Astrocyte (in vitro differentiated cells and primary cell): ENCODE results near the gene METTL9. TPM values are rescaled to one million over a fixed set of nuclear protein-coding genes. Genes with fewer than 3 reads are reported as not detected.
"Not testable (repeated sequence)": the region's sequence is repeated elsewhere in the genome, so short reads cannot be mapped to it uniquely, and the experiment has no call there.

Experiments
- DNase-seq: peaks from one replicate; pipeline ENCODE4 v3.0.0-alpha.2; 2010; ENCODE audit warnings: low read depth
- FAIRE-seq: peaks from 2 replicates; lab custom pipeline; 2011; peaks lifted over from hg19 to GRCh38; lab: Jason Lieb, UNC
- H2AFZ ChIP-seq: 2 replicates; pipeline ENCODE4 v1.6.0; 2012; ENCODE audit warnings: low read depth, low read length, inconsistent platforms
- H3K27ac ChIP-seq: 2 replicates; pipeline ENCODE4 v1.5.1; 2011; ENCODE audit warnings: low read depth, low read length, inconsistent platforms
- H3K27me3 ChIP-seq: 2 replicates; pipeline ENCODE4 v1.6.0; 2011; ENCODE audit warnings: low read length, inconsistent platforms; ENCODE audit not compliant: insufficient read depth
- H3K36me3 ChIP-seq: 2 replicates; pipeline ENCODE4 v1.5.1; 2011; ENCODE audit warnings: low read length, inconsistent platforms; ENCODE audit not compliant: insufficient read depth
- H3K4me1 ChIP-seq: 2 replicates; pipeline ENCODE4 v1.5.1; 2011; ENCODE audit warnings: low read length, inconsistent platforms; ENCODE audit not compliant: insufficient read depth
- H3K4me2 ChIP-seq: 2 replicates; pipeline ENCODE4 v1.6.0; 2012; ENCODE audit warnings: low read length, inconsistent platforms
- H3K4me3 ChIP-seq: 2 replicates; pipeline ENCODE4 v1.5.1; 2011; ENCODE audit warnings: low read depth, mild to moderate bottlenecking, low read length, inconsistent platforms; ENCODE audit not compliant: insufficient read depth
- H3K79me2 ChIP-seq: 2 replicates; pipeline ENCODE4 v1.6.0; 2012; ENCODE audit warnings: mild to moderate bottlenecking, low read length, inconsistent platforms; ENCODE audit not compliant: insufficient read depth
- H3K9ac ChIP-seq: 2 replicates; pipeline ENCODE4 v1.6.0; 2012; ENCODE audit warnings: mild to moderate bottlenecking, low read length, inconsistent platforms
- H3K9me3 ChIP-seq: 2 replicates; pipeline ENCODE4 v1.5.1; 2012; ENCODE audit warnings: low read depth, mild to moderate bottlenecking, low read length, inconsistent platforms; ENCODE audit not compliant: insufficient read depth
- H4K20me1 ChIP-seq: 2 replicates; pipeline ENCODE4 v1.6.0; 2012; ENCODE audit warnings: low read length, inconsistent platforms; ENCODE audit not compliant: insufficient read depth
- H3K27ac Mint-ChIP-seq: one replicate; pipeline ENCODE4 v1.8.0; 2021; ENCODE audit warnings: mild to moderate bottlenecking, mixed read lengths; ENCODE audit not compliant: unreplicated experiment
- H3K27me3 Mint-ChIP-seq: one replicate; pipeline ENCODE4 v1.8.0; 2021; ENCODE audit warnings: low read depth, mixed read lengths; ENCODE audit not compliant: unreplicated experiment
- H3K36me3 Mint-ChIP-seq: one replicate; pipeline ENCODE4 v1.8.0; 2021; ENCODE audit warnings: low read depth, mixed read lengths; ENCODE audit not compliant: unreplicated experiment
- H3K4me1 Mint-ChIP-seq: one replicate; pipeline ENCODE4 v1.8.0; 2021; ENCODE audit warnings: low read depth, mixed read lengths; ENCODE audit not compliant: unreplicated experiment
- H3K4me3 Mint-ChIP-seq: one replicate; pipeline ENCODE4 v1.8.0; 2021; ENCODE audit warnings: mild to moderate bottlenecking, moderate library complexity, mixed read lengths; ENCODE audit not compliant: unreplicated experiment
- H3K9me3 Mint-ChIP-seq: one replicate; pipeline ENCODE4 v1.8.0; 2021; ENCODE audit warnings: mild to moderate bottlenecking, mixed read lengths; ENCODE audit not compliant: unreplicated experiment
- EZH2 ChIP-seq: IDR thresholded peaks from 2 replicates; pipeline ENCODE4 v1.6.1; 2012; ENCODE audit warnings: mild to moderate bottlenecking, low read length, inconsistent platforms; ENCODE audit not compliant: insufficient read depth
- total RNA-seq: library from RNA; stranded (reverse); gene quantifications from 2 replicates; pipeline ENCODE4 v1.2.1, GENCODE V29; 2021
- TF ChIP-seq, protein P1 (sequence below): IDR thresholded peaks from 2 replicates; pipeline ENCODE4 v1.5.1; 2011; ENCODE audit warnings: low read depth, mild to moderate bottlenecking, inconsistent platforms, low read length, moderate library complexity; ENCODE audit not compliant: insufficient read depth

METTL9 gene
- total RNA-seq, 1 donor from 2014 or later, result 88.1 TPM

- Histone ChIP-seq H3K9ac (no peak overlapping the region), H3K4me1 (no peaks in the 10 kb centered on the region), H2AFZ (no peak overlapping the region), H3K4me2 (no peak overlapping the region), H3K4me3 (no peak overlapping the region), H3K36me3 (no peaks in the 10 kb centered on the region), H3K9me3 (no peaks in the 10 kb centered on the region), H4K20me1 (no peaks in the 10 kb centered on the region), H3K79me2 (no peaks in the 10 kb centered on the region), H3K27me3 (peaks cover 8% of the 10 kb centered on the region), H3K27ac (no peak overlapping the region)
- DNase-seq (no peak), FAIRE-seq (no peak)
- peaks cover 13% of the 10 kb centered on the region for H3K27me3 Mint-ChIP-seq
- H3K36me3 Mint-ChIP-seq, result no peaks in the 10 kb centered on the region
- H3K4me3 Mint-ChIP-seq, result no peak overlapping the region
- H3K27ac Mint-ChIP-seq, result no peak overlapping the region
- TF ChIP-seq, protein P1, sequence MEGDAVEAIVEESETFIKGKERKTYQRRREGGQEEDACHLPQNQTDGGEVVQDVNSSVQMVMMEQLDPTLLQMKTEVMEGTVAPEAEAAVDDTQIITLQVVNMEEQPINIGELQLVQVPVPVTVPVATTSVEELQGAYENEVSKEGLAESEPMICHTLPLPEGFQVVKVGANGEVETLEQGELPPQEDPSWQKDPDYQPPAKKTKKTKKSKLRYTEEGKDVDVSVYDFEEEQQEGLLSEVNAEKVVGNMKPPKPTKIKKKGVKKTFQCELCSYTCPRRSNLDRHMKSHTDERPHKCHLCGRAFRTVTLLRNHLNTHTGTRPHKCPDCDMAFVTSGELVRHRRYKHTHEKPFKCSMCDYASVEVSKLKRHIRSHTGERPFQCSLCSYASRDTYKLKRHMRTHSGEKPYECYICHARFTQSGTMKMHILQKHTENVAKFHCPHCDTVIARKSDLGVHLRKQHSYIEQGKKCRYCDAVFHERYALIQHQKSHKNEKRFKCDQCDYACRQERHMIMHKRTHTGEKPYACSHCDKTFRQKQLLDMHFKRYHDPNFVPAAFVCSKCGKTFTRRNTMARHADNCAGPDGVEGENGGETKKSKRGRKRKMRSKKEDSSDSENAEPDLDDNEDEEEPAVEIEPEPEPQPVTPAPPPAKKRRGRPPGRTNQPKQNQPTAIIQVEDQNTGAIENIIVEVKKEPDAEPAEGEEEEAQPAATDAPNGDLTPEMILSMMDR, result no peak
- no peak for TF ChIP-seq EZH2
- H3K4me1 Mint-ChIP-seq, result no peaks in the 10 kb centered on the region
- peaks cover 2% of the 10 kb centered on the region for H3K9me3 Mint-ChIP-seq
Observed at GRCh38 chr16:21568502-21569189, 30.7 kb upstream of the METTL9 start.

GRCh38 chr16:21570676-21571017, 28.7 kb upstream of the METTL9 start:
- H2AFZ ChIP-seq, result no peak overlapping the region
- H3K4me3 Mint-ChIP-seq, result no peak overlapping the region
- FAIRE-seq (no peak), DNase-seq (no peak)
- H3K27ac Mint-ChIP-seq, result no peak overlapping the region
- no peaks in the 10 kb centered on the region for H3K9me3 ChIP-seq
- no peaks in the 10 kb centered on the region for H3K4me1 Mint-ChIP-seq
- H3K79me2 ChIP-seq, result no peaks in the 10 kb centered on the region
- H3K9me3 Mint-ChIP-seq, result no peaks in the 10 kb centered on the region
- no peaks in the 10 kb centered on the region for H3K4me1 ChIP-seq
- H3K27ac ChIP-seq, result no peak overlapping the region
- no peak overlapping the region for H3K4me2 ChIP-seq
- no peaks in the 10 kb centered on the region for H4K20me1 ChIP-seq
- H3K9ac ChIP-seq, result no peak overlapping the region
- H3K36me3 Mint-ChIP-seq, result no peaks in the 10 kb centered on the region
- H3K27me3 ChIP-seq, result peaks cover 6% of the 10 kb centered on the region
- H3K4me3 ChIP-seq, result no peak overlapping the region
- H3K27me3 Mint-ChIP-seq, result peaks cover 10% of the 10 kb centered on the region
- no peak for TF ChIP-seq EZH2
- TF ChIP-seq, protein P1, result no peak
- no peaks in the 10 kb centered on the region for H3K36me3 ChIP-seq

DNA sequence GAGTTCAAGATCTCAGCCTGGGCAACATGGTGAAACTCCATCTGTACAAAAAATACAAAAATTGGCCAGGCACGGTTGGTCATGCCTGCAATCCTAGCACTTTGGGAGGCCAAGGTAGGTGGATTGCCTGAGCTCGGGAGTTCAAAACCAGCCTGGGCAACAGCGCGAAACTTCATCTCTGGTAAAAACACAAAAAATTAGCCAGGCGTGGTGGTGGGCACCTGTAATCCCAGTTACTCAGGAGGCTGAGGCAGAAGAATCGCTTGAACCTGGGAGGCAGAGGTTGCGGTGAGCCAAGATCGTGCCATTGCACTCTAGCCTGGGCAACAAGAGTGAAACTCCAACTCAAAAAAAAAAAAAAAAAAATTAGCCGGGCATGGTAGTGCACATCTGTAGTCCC, 25.9 kb upstream of the METTL9 start:
- DNase-seq, H4K20me1 ChIP-seq: not testable (repeated sequence)

More for the DNA sequence above, 25.9 kb upstream of the METTL9 start:
- H3K27me3 ChIP-seq, H3K4me3 ChIP-seq, H3K9ac ChIP-seq, H3K4me1 Mint-ChIP-seq, H3K27ac Mint-ChIP-seq, H3K27me3 Mint-ChIP-seq, H3K4me2 ChIP-seq, H3K79me2 ChIP-seq, H3K4me3 Mint-ChIP-seq, FAIRE-seq, H2AFZ ChIP-seq, H3K9me3 ChIP-seq, H3K36me3 Mint-ChIP-seq, H3K36me3 ChIP-seq, H3K4me1 ChIP-seq, H3K27ac ChIP-seq, H3K9me3 Mint-ChIP-seq: not testable (repeated sequence)
